RPMI8226 (cell line): ENCODE measurements around the gene LGALS9B.
A peak's percentile ranks its signal among the peaks of the same experiment; 100 is the strongest.
"Not testable (repeated sequence)": the region's sequence is repeated elsewhere in the genome, so short reads cannot be mapped to it uniquely, and the experiment has no call there.

ENCODE experiments used
- DNase-seq: peaks from one replicate; pipeline ENCODE4 v3.0.0-alpha.2; 2015

Gene LGALS9B

GRCh38 chr17:20467447-20467846 is at the start of gene LGALS9B:
Gene LGALS9B, minus strand, starts transcription at chr17:20467539. Its CDS starts 69 bp downstream, at chr17:20467470.
- DNase-seq = not testable (repeated sequence)

GRCh38 chr17:20516986-20517385 is 49.6 kb upstream of the LGALS9B start:
- not testable (repeated sequence) for DNase-seq

DNA sequence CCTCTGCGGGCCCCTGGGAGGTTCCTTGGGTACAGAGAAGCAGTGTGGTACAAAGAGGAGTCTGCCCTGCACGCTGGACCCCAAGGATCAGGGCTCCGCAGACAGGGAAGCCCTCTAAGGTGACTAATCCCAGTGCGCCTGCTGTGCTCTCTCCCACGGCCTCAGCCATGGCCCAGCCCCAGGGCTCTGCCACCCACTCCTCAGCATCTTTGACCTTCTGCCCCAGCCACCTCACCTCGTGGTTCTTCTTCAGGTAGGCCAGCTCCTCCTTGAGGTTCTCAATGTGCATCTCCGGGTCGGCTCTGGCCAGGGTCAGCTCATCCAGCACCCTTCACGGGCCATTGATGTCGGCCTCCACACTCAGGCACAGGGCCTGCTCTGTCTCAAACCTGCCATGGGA is 47.8 kb upstream of the LGALS9B start:
- DNase-seq = not testable (repeated sequence)

DNA sequence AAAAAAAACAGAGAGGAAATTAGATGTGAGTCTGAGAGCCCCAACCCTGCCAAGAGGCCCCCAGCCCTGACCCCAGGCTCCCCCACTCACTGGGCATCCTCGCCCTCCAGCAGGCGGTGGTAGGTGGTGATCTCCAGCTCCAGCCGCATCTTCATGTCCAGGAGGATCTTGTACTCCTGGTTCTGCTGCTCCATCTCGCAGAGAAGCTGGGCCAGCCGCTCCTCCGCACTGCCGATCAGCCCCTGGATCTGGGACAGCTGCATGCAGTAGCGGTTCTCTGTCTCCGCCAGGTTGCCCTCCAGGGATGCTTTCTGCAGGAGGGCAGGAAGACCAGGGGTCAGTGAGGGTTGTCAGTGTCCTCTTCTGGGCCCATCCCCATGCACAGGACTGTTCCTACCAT is 46.2 kb upstream of the LGALS9B start:
- DNase-seq = not testable (repeated sequence)

DNA sequence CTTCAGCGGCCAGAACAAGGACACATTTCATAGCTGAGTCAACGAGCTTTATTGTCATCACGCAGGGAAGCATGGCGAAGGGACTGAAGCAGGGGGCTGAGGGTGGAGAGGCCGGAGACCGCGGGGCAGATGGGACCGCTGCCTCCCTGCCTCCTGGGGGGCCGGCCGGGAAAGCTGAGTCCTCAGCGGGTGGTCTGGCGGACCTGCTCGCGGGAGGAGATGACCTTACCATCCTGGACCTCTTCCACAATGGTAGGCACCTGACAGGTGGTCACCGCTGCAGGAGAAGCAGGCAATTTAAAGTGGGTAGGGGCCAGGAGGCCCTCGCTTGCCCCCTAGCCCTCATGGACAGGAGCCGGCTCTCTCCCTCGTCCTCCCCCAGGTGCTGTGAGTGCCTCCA is 45.0 kb upstream of the LGALS9B start:
- not testable (repeated sequence) for DNase-seq

- not testable (repeated sequence) for DNase-seq
Observed at GRCh38 chr17:20511778-20512177, 44.4 kb upstream of the LGALS9B start.

DNA sequence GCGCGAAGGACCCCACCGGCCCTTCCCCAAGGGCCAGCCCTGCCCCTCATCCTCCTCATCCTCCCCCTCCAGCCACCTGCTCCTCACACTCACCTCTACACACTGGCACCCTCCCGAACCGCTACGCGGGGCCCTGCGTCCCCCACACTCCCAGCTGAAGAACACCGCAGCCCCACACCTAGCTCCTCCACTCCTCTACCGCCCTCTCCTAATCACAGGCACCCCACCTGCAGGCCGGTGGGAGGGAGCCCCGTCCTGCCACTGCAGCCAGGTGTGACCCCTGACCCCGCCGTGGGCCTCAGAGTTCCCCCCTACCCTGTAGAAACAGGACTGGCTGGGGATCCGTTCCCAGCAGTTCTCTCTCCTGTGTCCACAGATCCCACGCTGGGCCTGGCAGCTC is 38.0 kb upstream of the LGALS9B start:
- not testable (repeated sequence) for DNase-seq

DNA sequence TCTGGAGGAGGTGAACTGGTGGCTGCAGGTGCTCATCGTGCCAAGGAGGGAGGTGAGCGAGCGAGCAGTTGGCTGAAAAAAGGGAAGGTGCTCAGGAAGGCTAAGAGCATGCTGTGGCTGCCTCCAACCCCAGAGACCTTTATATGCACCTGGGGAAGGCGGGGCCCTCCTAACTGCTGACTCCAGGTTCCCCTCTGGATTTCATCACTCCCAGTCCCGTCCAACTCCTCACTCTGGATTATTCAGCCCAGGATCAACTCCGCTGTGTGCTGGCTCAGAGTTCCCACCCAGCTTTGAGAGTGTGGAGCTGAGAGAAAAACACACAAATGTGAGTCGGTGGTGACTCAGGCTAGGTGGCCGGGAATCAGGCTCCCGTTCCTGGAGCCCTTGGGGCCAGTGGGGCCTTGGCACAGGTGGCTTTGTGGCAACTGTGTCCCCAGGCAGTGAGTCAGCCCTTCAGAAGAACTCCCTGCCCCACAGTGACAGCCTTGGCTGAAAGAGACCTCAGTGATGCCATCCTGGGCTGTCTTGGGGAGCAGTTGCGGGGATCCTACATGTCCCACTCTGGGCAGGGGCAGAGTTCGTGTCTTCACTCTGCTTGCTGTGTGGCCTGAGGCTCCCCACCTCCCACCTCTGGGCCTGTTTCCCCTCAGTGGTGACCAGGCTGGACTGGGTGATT is 37.2 kb upstream of the LGALS9B start:
- DNase-seq = not testable (repeated sequence)

DNA sequence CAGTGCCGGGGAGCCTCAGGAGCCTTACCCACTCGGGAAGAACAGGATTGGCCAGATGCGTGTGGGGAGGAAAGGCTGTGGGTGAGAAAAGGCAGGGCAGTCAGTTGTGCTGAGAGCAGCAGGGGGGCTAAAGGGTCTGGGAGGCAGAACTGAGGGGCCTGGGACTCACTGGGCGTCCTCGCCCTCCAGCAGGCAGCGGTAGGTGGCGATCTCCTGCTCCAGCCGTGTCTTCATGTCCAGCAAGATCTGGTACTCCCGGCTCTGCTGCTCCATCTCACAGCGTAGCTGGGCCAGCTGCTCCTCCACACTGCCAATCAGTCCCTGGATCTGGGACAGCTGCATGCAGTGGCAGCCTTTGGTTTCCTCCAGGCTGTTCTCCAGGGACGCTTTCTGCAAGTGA is 34.6 kb upstream of the LGALS9B start:
- not testable (repeated sequence) for DNase-seq

- not testable (repeated sequence) for DNase-seq
Observed at GRCh38 chr17:20500346-20500745, 33.0 kb upstream of the LGALS9B start.

- not testable (repeated sequence) for DNase-seq
Observed at GRCh38 chr17:20495420-20495819, 28.1 kb upstream of the LGALS9B start.

DNA sequence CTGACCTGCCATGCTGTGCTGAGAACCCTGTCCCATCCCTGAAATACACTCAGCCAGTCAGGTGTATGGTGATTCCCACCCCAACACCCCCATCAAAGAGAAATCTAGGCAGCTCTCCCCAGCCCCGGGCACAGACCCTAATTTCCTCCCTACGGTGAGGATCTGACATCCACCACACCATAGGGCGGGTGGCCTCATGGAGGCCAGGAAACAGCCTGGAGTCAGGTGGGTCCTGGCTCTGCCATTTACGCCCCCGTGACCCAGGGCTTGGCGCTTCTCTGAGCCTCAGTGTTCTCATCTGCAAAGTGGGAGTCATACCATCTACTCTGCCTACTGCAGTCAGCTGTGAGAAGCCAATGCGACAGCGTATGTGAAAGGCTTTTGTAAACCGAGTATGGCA is 27.4 kb upstream of the LGALS9B start:
- DNase-seq = not testable (repeated sequence)

DNA sequence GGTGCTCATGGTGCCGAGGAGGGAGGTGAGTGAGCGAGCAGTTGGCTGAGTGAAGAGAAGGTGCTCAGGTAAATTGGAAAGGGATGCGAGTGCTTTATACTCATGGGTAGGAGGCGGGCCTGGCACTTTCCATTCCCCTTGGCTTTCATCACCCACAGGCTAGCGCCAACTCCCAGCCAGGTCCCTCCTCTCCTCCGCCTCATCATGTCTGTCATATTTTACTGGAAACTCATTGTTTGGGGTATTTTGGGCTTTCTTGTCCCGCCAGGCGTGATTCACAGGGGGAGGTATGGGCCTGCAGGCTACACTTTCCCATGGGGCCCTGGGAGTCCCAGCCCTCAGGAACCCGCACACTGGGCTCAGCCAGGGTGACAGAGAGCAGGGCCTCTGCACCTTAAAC is 26.8 kb upstream of the LGALS9B start:
- not testable (repeated sequence) for DNase-seq

DNA sequence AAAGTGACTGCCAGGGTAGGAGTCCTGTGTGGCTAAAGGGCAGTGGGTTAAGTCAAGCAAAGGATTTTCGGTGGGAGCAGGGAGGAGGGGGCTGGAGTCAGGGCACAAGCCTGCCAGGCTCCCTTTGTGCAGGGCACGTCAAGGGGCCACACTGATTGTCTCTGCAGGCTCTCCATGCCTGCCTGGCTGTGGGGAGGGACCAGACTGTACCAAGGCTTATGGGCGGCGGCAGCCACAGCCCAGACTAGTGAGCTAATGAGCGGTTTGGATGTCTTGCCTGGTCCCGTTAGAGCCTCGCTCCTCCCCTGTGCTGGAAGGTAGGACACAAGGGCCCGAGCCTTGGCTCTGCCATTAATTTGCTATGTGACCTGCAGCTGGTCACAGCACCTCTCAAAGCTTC is 25.6 kb upstream of the LGALS9B start:
- not testable (repeated sequence) for DNase-seq

- DNase-seq = not testable (repeated sequence)
Observed at GRCh38 chr17:20492099-20492498, 24.8 kb upstream of the LGALS9B start.

GRCh38 chr17:20484930-20485329 is 17.6 kb upstream of the LGALS9B start:
- DNase-seq = not testable (repeated sequence)

DNA sequence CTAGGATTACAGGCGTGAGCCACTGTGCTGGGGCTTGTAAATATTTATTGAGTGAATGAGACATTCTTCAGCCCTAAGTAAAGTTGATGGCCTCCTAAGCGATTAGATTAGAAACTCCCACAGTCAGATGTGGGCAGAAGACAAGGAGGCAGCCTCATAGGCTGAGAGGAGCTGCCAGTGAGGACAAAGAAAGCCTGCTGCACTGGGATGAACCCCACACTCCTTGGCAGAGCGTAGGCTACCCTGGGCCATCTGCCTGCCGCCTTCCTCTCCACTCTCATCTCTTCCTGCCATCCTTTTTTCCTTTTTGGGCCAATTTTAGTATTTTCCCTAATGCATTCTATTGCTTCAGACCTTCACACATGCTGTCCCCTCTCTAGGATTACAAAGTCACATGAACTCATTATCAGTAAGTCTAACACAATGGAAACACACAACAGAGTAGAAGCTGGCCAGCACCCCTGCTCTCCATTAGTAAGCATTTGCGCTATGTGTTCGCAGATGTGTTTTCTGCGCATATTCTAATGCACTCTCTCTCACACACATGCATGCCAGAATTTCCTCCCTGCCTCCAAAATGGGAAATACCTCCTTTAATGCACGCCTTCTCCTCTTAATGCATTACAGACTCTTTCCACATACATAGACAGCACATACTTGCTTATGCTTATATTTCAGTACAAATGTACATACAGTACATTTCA is 12.7 kb upstream of the LGALS9B start:
- DNase-seq = not testable (repeated sequence)

DNA sequence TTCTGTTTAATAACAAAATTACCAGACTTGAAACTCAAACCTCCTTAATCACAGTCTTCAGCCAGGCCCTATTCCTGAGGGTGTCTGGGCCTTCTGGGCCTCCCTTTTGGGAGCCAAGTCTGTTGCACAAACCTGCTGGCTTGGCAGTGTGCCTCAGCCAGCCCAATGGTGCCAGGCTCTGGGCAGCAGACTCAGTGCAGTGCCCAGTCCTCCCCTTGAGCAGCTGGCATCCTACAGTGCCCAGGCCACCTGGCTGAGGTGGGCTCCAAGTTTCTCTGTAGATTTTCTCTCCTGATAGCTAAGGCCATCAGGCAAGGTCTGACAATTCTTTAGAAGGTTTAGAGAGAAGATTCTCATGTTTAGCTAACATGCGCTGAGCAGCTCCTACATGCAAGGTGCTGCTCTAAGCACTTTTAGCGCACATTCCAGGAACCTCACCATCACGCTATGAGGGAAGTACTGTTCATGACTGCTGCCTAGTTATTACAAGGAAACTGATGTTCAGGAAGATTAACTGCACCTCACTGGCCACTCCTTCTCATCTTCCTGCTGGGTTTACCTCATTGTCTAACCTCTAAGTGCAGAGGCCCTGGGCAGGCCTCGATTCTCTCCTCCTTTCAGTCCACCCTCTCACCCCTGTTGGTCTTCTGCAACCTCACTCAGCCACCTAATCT is 10.2 kb upstream of the LGALS9B start:
- DNase-seq = not testable (repeated sequence)

DNA sequence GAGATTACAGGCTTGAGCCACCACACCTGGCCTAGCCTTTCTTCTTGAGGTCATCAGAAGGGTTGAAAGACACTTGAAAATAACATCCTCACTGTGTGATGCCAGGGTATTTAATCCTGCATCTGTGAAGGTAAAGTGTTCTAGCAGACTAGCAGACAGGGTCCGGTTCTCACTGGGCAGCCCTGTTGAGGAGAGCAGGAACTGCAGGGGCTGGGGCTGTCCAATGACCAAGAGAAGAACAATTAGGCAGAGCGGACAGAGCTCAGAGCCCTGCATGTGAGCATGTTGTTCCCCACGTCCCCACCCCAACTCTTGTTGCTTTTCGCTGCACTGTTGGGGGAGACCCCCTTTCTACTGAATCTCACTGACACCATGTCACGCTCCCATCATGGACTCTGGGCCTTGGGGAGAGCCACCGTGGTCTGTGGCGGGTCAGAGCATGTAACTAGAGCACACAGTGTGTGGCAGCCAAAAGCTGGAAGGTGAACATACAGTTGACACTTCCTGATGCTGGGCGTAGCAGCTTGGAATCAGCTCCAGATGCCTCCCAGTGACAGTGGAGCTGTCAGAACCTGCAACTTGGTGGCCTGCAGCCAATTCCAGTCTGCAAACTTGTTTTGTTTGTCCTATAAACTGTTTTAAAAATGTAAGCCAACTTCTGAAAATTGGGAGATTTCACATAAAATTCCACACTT is 7.9 kb upstream of the LGALS9B start:
- DNase-seq = not testable (repeated sequence)

- DNase-seq = not testable (repeated sequence)
Observed at GRCh38 chr17:20474081-20474480, 6.7 kb upstream of the LGALS9B start.

- not testable (repeated sequence) for DNase-seq
Observed at GRCh38 chr17:20469946-20470345, 2.6 kb upstream of the LGALS9B start.

DNA sequence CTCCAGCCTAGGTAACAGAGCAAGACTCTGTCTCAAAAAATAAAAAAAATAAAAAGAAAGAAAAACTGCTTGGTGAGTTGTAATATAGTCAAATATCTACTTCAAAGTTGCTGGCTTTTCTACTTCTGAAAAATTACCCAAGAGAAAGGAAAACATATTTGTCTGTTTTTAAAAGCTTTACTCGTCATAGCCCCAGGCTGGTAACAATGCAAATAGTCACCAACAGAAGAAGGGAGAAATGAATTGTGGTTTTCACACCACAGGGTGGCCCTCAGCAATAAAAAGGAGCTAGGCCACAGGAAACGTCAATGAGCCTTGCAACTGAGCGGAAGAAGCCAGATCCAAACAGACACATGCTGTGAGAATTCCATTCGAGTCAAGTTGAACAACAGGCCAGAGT is 1.8 kb upstream of the LGALS9B start:
- not testable (repeated sequence) for DNase-seq

GRCh38 chr17:20466999-20467398 is 340 bp downstream of the LGALS9B start:
- DNase-seq = peak; percentile 17
